HEK293T (cell line): Measurements from ENCODE around the gene CLCF1.

Source experiments
- ARNT ChIP-seq: fragments of 450-650 bp; IDR thresholded peaks from 2 replicates; pipeline ENCODE4 v1.6.1; 2017; ENCODE audit warnings: mild to moderate bottlenecking
- FOXA1 ChIP-seq: fragments of 450-650 bp; IDR thresholded peaks from 2 replicates; pipeline ENCODE4 v1.6.1; 2016; ENCODE audit warnings: mild to moderate bottlenecking
- SP1 ChIP-seq: fragments of 450-650 bp; IDR thresholded peaks from 2 replicates; pipeline ENCODE4 v1.6.1; 2017

DNA sequence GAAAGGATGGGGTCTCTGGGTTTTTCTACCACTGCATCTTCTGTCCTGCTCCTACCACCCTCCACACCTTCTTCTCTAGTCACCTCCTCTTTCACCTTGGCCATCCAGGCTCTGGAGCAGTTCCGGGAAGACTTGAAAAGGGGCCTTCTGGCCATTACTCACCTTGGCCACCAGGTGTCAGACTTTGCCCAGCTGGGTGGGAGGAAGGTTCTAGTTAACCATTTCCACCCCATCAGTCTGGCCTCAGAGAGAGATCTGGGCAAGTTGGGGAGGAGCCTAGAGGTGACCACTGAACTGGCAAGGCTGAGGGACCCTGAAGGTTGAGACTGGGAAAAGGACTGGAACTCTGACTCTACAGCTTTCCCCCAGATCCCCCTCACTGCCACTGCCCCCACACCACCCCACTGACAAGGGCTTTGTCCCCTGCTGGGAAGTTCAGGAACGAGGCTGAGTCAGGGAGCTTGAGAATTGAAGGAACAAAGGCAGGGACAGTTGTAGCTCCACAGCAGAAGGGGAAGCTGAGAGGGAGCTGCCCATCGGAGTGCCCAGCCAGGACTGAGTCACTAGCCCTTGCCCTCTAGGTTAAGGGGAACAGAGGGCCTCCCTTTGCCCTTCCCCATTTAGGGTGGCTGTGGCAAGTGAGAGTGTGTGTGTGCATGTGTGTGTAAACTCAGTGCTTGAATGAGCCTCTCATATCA lies 16.4 kb downstream of the CLCF1 start:
- no peak for TF ChIP-seq FOXA1
- no peak for TF ChIP-seq SP1
- TF ChIP-seq ARNT: no peak
